Pancreas (tissue), 10 donors: ENCODE data around the gene LLGL2. TPM values are rescaled to one million over a fixed set of nuclear protein-coding genes. Genes with fewer than 3 reads are reported as not detected.
A peak's percentile ranks its signal among the peaks of the same experiment; 100 is the strongest.

Experiments used
- ATAC-seq, 4 donors: fragments of 200-7000 bp; cut with Tn5 transposase; one replicate each; pipeline versions ENCODE4 v1.8.0 to v1.9.1; 2020; ENCODE audit warnings: mild to moderate bottlenecking in 4 of 4, moderate library complexity in 4 of 4
- DNase-seq, 6 donors: peaks; one replicate each; pipeline ENCODE4 v3.0.0-alpha.2; 2020
- FAIRE-seq: peaks from 2 replicates; lab custom pipeline; 2012; peaks lifted over from hg19 to GRCh38; lab: Jason Lieb, UNC
- H3K27ac ChIP-seq, 4 donors: fragments of 200-600 bp; sonication (generic); 1 replicate in 3 of 4; 2 replicates in 1 of 4; pipeline versions ENCODE4 v1.5.0 to v1.8.0; 2020
- H3K27me3 ChIP-seq, 4 donors: fragments of 200-600 bp; one replicate each; pipeline ENCODE4 v1.8.0; 2021
- H3K36me3 ChIP-seq, 3 donors: fragments of 200-600 bp; sonication (generic) in 1 of 3; one replicate each; pipeline versions ENCODE4 v1.5.0 to v1.8.0; 2020 to 2021
- H3K4me1 ChIP-seq, 3 donors: fragments of 200-600 bp; one replicate each; pipeline ENCODE4 v1.8.0; 2021
- H3K4me3 ChIP-seq, 4 donors: fragments of 200-600 bp; sonication (generic) in 2 of 4; one replicate each; pipeline versions ENCODE4 v1.5.0 to v1.8.0; 2020 to 2021
- H3K9me3 ChIP-seq, 4 donors: fragments of 200-600 bp; one replicate each; pipeline ENCODE4 v1.8.0; 2021
- WGBS, 2 donors: extraction: QIAGEN DNeasy Blood & Tissue Kit; methylation state at CpG; one replicate each; pipeline ENCODE4 v1.1.7; 2013; 5-methylcytosine and 5-hydroxymethylcytosine counted together
- intact Hi-C, 3 donors: fragments of 100-400 bp; cut with DNase I; formaldehyde crosslinking; loops; one replicate each; pipeline versions ENCODE4 v1.11.1 to v1.14.2; 2022
- polyA plus RNA-seq, 2 donors: library from polyadenylated mRNA; stranded (reverse); fragments of 200-250 nt; gene quantifications; one replicate each; pipeline ENCODE4 v1.2.3, GENCODE V29; 2013
- total RNA-seq, 6 donors: library from RNA; stranded (reverse); fragmentation: NEBNext Ultra II Directional in 4 of 6; extraction: Animal tissue kit (Norgen Biotek cat#: 25700) in 4 of 6; gene quantifications; one replicate each; pipeline versions ENCODE4 v1.2.1 to v1.2.4, GENCODE V29; 2021 to 2023
- TF ChIP-seq, protein P1 (sequence below), 4 donors: fragments of 200-600 bp; sonication (generic) in 3 of 4; IDR thresholded peaks; one replicate each; pipeline versions ENCODE4 v1.5.0 to v1.8.0; 2021; ENCODE audit warnings: antibody characterized with exemption in 4 of 4
- donor health status: healthy with polysubstance abuse.
- donor health status: DM: no; HTN: no; CAD: no; lungs with moderate emphysema.
- donor health status: DM: no; HTN: no; CAD: no.
- donor health status: control.
- donor health status: control.
- donor health status: Bipolar disorder and iron deficiency.
- donor health status: DM: yes; HTN: yes; CAD: no.
- donor health status: DM: no; HTN: no; CAD: no.
- donor health status: DM: no; HTN: no; CAD: no.
- donor health status: DM: yes; HTN: yes; CAD: no.

The LLGL2 gene
- total and polyA plus RNA-seq, 8 donors, result 87.8 to 296 (median 112) TPM

- Histone ChIP-seq H3K27me3 (no peaks in the 10 kb centered on the region), H3K4me1 (peaks cover 11 to 32% (median 19%) of the 10 kb centered on the region in 3 donors), H3K36me3 (no peaks in the 10 kb centered on the region), H3K9me3 (no peaks in the 10 kb centered on the region), H3K4me3 (peak within 1 kb of the TSS; percentile 67 to 98 (median 90)), H3K27ac (peak within 1 kb of the TSS; percentile 57 to 75 (median 66))
- WGBS, 2 donors, result 1% methylated on average over 40 to 45 of the region's 45 CpGs
- no peak for FAIRE-seq
- DNase-seq, result peak; percentile 95 to 98 (median 96)
- ATAC-seq, result peak; percentile 82 to 89 (median 85)
- TF ChIP-seq, protein P1, sequence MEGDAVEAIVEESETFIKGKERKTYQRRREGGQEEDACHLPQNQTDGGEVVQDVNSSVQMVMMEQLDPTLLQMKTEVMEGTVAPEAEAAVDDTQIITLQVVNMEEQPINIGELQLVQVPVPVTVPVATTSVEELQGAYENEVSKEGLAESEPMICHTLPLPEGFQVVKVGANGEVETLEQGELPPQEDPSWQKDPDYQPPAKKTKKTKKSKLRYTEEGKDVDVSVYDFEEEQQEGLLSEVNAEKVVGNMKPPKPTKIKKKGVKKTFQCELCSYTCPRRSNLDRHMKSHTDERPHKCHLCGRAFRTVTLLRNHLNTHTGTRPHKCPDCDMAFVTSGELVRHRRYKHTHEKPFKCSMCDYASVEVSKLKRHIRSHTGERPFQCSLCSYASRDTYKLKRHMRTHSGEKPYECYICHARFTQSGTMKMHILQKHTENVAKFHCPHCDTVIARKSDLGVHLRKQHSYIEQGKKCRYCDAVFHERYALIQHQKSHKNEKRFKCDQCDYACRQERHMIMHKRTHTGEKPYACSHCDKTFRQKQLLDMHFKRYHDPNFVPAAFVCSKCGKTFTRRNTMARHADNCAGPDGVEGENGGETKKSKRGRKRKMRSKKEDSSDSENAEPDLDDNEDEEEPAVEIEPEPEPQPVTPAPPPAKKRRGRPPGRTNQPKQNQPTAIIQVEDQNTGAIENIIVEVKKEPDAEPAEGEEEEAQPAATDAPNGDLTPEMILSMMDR (IDR thresholded peaks at IDR 0.05), result no peak
- intact Hi-C loops, result no loop called here
Measured at GRCh38 chr17:75516255-75516618, 9.3 kb upstream of the LLGL2 start, which contains the start of gene TSEN54. TSS of gene TSEN54 (plus strand) at chr17:75516528. CDS start at chr17:75516561, 33 bp downstream.

GRCh38 chr17:75516619-75517296, 8.7 kb upstream of the LLGL2 start:
- Histone ChIP-seq H3K4me3 (peak overlapping the region; percentile 60 to 98 (median 90)), H3K27ac (peak overlapping the region; percentile 15 to 57 (median 52)), H3K4me1 (peaks cover 11 to 27% (median 17%) of the 10 kb centered on the region in 3 donors), H3K36me3 (peaks cover 0 to 3% (median 0%) of the 10 kb centered on the region in 3 donors), H3K9me3 (no peaks in the 10 kb centered on the region), H3K27me3 (no peaks in the 10 kb centered on the region)
- FAIRE-seq, result no peak
- TF ChIP-seq, protein P1 (IDR thresholded peaks at IDR 0.05), result no peak
- peak in 5 of 6 donors; percentile 38 to 88 (median 72) for DNase-seq
- WGBS, 2 donors, result 0 to 1% methylated on average over 40 to 65 of the region's 65 CpGs
- intact Hi-C loops, result no loop called here
- ATAC-seq, result no peak

DNA sequence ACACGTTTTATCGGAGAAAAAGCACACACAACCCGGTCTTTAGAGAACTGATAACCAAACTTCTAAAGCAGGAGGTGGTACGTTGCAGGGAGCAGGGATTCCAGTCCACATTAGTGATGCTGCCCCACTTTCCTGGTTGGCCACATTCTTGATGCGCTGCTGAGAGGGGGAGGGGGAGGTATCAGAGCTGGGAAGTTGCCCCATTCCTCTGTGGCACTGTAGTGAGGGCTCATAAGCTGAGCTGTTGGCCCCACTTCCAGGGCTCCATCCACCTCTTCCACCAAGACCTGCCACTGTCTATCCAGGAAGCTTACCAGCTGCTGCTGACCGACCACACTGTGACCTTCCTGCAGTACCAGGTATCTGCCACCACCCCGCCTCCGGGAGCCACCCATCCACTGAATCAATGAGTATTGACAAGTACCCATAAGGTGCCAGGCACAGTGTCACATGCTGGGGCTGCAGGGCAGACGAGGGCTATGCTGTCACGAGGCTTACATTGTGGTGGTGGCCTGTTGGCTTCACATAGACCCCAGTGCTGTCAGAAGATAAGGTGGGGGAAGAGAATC, 8.1 kb upstream of the LLGL2 start:
- H3K36me3 ChIP-seq, result peaks cover 0 to 7% (median 0%) of the 10 kb centered on the region in 3 donors
- TF ChIP-seq, protein P1 (IDR thresholded peaks at IDR 0.05), result no peak
- intact Hi-C loops, result no loop called here
- no peaks in the 10 kb centered on the region for H3K9me3 ChIP-seq
- peak in 2 of 6 donors; percentile 52 to 80 for DNase-seq
- H3K4me1 ChIP-seq, result peaks cover 11 to 21% (median 11%) of the 10 kb centered on the region in 3 donors
- ATAC-seq, result no peak
- WGBS, 2 donors, result 11 to 12% methylated on average over 10 of the region's 10 CpGs
- H3K27me3 ChIP-seq, result no peaks in the 10 kb centered on the region
- peak overlapping the region; percentile 60 to 98 (median 90) for H3K4me3 ChIP-seq
- FAIRE-seq, result no peak
- H3K27ac ChIP-seq, result peak overlapping the region in 2 of 4 donors; percentile 15 to 55

GRCh38 chr17:75518201-75518600, 7.3 kb upstream of the LLGL2 start:
- no peak for ATAC-seq
- H3K9me3 ChIP-seq, result no peaks in the 10 kb centered on the region
- H3K36me3 ChIP-seq, result peaks cover 0 to 9% (median 0%) of the 10 kb centered on the region in 3 donors
- no peak for DNase-seq
- intact Hi-C loops, result no loop called here
- no peak for FAIRE-seq
- no peak overlapping the region for H3K4me3 ChIP-seq
- 78 to 83% methylated on average over 3 of the region's 3 CpGs for WGBS, 2 donors
- peaks cover 11 to 16% (median 11%) of the 10 kb centered on the region in 3 donors for H3K4me1 ChIP-seq
- no peaks in the 10 kb centered on the region for H3K27me3 ChIP-seq
- TF ChIP-seq, protein P1 (IDR thresholded peaks at IDR 0.05), result no peak
- no peak overlapping the region for H3K27ac ChIP-seq
